NCI-H2029 treated with DMSO at 0.1 percent for 48 hours (cell line): ENCODE measurements around the gene RELCH.

Experiments used
- DNase-seq: peaks from one replicate; lab custom pipeline; 2025; lab: John Stamatoyannopoulos, UW

The RELCH gene

DNA sequence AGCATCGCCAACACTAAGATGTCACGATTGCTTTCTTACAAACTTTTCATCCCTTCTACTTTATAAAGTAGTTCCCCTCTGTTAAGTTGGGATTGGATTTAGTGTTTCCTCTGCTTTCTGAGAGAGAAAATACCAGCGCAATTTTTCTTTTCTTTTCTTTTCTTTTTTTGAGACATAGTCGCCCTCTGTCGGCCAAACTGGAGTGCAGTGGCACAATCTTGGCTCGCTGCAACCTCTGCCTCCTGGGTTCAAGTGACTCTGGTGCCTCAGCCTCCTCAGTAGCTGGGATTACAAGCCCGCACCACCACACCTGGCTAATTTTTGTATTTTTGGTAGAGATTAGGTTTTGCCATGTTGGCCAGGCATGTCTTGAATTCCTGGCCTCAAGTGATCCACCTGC is 9.0 kb downstream of the RELCH start:
- DNase-seq: no peak

DNA sequence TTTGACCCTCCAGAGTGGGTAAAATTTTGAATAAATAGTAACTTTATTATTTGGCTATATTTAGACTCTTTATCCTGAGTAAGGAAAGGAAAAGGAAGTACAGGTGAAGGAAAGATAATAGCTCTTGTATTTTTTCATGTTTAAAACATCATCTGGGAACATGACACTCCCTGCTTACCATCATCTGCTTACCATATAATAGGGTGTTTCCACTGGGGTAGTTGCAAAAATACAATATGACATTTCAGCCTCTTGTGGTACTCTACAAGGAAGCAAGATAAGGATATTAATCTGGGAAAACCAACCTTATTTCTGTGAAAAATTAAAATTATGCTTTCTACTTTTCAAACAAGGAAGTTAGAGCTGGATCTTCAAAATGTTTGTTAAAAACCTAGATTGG is 9.9 kb downstream of the RELCH start:
- DNase-seq: no peak

GRCh38 chr18:62198259-62198658 is 11.2 kb downstream of the RELCH start:
- no peak for DNase-seq

DNA sequence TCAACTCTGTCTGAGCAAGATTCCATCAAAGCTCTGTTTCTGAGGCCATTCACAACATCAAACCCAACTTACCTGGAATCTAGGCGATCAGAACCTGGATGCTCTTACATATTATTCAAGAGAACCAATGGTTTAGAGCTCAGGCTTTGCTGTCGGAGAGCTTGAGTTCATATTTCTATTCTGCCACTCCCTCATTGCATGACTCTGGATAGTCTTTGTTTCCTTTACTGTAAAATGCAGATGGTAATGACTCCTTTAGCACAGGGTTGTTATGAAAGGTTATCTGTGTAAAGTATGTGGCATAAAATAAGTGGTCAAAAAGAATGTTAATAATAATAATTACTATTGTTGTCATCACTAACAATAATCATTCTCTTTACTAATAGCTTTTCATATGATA is 12.6 kb downstream of the RELCH start:
- no peak for DNase-seq

DNA sequence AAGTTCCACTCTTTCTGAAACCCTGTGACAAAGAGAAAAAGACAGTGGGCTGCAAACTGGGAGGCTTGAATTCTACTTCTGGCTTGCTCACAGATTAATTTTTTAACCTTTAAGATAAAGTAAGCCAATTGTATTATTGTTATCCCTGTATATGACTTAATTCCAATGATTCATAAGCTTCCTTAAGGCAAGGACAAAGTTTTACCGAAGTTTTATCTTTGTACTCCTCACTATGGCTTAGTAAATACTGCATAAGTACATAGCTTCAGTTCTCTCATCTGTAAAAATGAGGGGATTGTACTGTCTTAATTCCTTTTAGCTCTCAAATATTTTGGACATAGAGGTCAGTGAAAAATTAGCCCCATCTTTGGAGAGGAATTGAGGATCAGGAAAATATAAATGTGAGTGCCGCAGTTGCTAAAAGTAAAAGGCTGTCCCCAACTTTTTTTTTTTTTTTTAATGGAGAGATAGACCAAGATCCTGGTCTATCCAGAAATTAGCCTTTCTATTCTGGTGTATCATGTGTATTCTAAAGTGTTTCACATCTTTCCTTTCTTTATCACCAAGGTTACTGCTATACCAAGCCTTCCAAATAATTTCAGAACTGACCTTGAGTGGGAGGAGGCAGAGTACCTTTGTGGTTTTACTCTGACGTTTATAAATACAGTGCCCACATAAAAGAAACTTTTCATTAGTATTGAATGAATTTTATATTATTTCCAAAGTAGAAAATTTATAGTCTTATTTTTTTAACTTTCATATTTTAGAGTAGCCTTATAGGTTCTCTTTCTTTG is 13.3 kb downstream of the RELCH start:
- no peak for DNase-seq

- no peak for DNase-seq
Measured at GRCh38 chr18:62201870-62202269, 14.8 kb downstream of the RELCH start.

- DNase-seq: no peak
Measured at GRCh38 chr18:62205824-62206223, 18.8 kb downstream of the RELCH start.

DNA sequence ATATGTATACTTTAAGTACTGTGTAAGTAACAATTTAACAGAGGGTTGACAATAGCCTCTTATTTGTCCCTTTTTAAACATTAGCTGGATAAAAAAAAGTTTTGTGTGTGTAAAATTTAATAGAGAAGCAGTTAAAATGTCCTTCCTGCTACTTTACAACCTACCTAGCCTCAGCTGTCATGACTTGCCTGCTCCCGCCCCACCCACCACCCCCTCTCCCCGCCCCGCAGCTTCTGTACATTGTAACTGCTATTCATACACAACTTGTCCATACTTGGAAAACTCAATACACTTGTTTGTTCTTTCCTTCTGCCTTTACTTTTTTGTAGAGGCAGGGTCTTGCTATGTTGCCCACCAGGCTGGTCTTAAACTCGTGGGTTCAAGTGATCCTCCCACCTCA is 19.5 kb downstream of the RELCH start:
- DNase-seq: no peak

DNA sequence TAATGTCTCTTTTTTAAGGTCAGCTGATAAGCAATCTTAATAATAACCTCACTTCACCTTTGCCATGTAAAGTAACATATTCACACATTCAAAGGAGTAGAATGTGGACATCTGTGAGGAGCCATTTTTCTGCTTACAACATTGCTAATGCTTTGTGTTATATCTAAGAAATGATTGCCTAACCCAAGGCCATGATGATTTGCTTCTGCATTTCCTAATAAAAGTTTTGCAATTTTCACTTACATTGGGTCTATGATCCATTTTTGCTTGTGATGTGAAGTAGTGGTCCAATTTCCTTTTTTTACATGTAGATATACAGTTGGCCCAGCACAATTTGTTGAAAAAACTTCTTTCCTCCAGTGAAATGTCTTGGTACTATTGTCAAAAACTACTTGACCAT is 22.0 kb downstream of the RELCH start:
- DNase-seq: no peak

DNA sequence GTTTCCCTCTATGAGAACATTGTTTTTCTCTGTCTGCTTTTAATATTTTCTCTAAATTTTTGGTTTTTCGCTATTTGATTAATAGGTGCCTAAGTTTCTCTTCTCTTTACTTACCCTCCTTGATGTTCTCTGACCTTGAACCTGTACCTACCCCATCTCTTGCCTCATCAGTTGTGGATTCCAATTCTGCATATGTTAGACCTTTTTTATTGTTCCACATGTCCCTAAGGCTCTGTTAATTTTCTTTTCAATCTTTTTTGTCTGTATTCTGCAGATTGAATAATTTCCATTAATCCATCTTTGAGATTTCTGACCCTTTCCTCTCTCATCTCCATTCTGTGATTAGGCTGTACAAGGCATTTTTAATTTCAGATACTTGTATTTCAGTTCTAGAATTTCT is 23.1 kb downstream of the RELCH start:
- DNase-seq: no peak

- DNase-seq: no peak
Measured at GRCh38 chr18:62211325-62211828, 24.3 kb downstream of the RELCH start.

DNA sequence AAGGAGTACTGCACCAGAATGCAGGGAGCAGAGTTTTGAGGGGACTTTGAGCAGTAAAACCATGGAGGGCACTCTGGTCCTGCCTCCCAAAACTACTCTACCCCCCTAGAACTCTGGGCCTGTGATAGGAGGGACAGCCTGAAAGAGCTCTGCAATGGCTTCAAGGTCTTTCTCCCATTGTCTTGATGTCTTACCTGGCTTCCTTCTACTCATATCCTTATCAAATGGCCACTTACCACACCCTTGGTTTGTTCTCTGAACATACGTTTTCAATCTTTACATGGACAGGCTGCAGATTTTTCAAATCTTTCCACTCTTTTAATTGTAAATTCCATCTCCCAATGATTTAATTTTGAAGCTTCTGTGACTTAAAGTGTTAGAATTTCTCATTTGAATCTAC is 27.7 kb downstream of the RELCH start:
- no peak for DNase-seq

DNA sequence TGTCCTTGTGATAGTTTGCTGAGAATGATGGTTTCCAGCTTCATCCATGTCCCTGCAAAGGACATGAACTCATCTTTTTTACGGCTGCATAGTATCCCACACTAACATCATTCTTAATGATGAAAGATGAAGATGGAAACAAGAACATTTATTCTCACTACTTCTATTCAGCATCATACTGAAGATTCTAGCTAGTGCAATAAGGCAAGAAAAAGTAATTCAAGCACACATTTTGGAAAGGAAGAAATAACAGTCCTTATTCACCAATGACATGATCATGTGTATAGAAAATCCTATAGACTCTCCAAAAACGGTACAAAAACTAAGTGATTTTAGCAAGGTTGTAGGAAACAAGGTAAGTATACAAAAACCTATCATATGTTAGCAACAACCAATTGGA is 37.2 kb downstream of the RELCH start:
- no peak for DNase-seq

- no peak for DNase-seq
Measured at GRCh38 chr18:62226047-62226446, 39.0 kb downstream of the RELCH start.

DNA sequence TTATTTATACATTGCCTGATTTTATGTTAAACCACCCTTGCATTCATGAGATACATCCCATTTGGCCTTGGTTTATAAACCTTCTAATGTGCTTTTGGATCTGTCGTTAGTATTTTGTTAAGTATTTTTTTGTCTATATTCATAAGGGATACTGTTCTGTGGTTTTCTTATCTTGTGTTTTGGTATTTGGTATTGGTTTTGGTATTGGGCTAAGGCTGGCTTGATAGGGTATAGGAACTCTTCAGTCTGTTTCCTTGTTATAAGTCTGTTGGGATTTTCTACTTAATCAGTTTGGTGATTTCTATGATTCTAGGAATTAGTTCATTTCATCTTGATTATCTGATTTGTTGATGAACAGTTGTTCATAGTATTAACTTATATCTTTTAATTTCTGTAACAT is 49.2 kb downstream of the RELCH start:
- DNase-seq: no peak

DNA sequence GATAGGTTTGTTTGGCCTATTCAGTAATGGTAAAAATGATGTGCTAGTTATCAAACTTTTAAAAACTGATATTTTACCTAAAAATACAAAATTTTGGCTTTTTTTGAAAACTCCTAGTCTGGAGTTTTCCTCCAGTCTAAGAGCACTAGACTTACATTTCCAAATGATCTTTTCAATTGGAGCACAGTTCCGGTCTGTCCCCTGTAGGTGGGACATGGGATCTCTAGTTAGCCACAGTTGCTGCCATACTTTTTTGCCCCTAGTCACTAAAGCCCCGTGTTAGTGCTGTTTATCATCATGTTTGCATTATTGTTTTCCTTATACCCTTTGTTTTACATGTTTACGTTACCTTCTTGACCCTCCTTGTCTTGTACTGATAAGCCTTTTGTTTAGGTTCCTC is 52.4 kb downstream of the RELCH start:
- DNase-seq: no peak

GRCh38 chr18:62242955-62243354 is 55.9 kb downstream of the RELCH start:
- DNase-seq: no peak

DNA sequence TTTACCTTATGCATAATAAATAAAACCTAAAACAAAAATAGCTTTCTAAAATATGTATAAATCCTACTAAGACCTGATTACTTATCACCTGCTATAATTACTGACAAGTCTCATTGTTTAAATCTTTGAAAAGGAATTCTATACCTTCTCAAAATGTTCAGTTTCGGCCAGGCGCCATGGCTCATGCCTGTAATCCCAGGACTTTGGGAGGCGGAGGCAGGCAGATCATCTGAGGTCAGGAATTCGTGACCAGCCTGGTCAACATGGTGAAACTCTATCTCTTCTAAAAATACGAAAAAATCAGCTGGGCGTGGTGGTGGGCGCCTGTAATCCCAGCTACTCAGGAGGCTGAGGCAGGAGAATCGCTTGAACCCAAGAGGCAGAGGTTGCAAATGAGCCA is 58.1 kb downstream of the RELCH start:
- DNase-seq: no peak

DNA sequence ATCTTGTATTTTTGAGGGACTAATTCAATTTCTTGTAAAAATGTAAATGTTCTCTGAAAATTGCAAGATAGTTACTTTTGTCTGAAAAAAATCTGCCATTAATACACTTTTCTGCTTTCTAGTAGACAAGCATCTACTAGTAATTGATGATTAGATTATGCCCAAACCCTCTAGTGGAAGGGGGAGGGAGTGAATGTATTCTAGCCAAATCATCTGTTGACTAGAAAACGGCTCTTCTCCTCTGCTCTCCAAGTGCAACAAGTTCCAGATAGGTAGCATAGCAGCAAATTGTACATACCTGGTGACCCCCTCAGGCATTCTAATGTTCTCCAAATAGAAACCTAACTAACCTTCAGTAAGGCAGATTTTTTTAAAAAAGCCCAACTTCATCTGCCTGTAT is 58.6 kb downstream of the RELCH start:
- no peak for DNase-seq

DNA sequence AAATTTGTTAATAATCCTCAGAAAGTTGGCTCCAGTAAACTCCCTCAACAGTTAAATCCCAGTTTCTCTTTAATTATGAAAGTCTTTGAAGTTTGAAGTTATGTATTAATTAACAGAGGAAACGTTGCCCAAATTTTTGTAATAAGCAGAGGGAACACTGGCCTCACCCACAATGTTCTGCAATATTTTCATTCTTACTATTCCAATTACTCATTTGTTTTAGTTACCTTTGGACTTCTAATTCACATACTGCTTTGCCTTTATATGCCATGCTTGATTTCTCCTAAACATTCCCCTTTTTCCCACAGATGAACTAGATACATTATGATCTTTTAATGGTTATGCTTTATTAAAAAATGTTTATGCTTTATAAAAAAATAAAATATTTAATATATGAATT is 61.3 kb downstream of the RELCH start:
- no peak for DNase-seq

- DNase-seq: peak; percentile 3
Measured at GRCh38 chr18:62249478-62250097, 62.5 kb downstream of the RELCH start.

- DNase-seq: no peak
Measured at GRCh38 chr18:62250475-62250874, 63.4 kb downstream of the RELCH start.

- DNase-seq: no peak
Measured at GRCh38 chr18:62258093-62258492, 71.0 kb downstream of the RELCH start.

GRCh38 chr18:62258616-62259015 is 71.6 kb downstream of the RELCH start:
- DNase-seq: no peak
